AG04449 (cell line): Measurements from ENCODE around the gene RRP9.
A peak's percentile ranks its signal among the peaks of the same experiment; 100 is the strongest.

Experiments used
- CTCF ChIA-PET: fragments of 350-600 bp; formaldehyde crosslinking; extraction: SDS; loops from one replicate; lab custom pipeline; 2021; ENCODE audit warnings: antibody characterized with exemption; lab: Yijun Ruan, JAX
- POLR2A ChIA-PET: fragments of 400-600, 350-600 bp; formaldehyde crosslinking; extraction: SDS; loops from one replicate; lab custom pipeline; 2020; ENCODE audit warnings: antibody characterized with exemption, inconsistent platforms; lab: Yijun Ruan, JAX
- DNase-seq: peaks from one replicate; pipeline ENCODE4 v3.0.0-alpha.2; 2010; ENCODE audit warnings: low read depth, low spot score
- H3K4me3 ChIP-seq: 2 replicates; pipeline ENCODE4 v1.5.1; 2011; ENCODE audit warnings: low read depth, mild to moderate bottlenecking, control low read depth, low read length
- CTCF ChIP-seq: IDR thresholded peaks from one replicate; pipeline ENCODE4 v1.5.1; 2011; ENCODE audit warnings: mild to moderate bottlenecking, moderate library complexity, low read length, control low read depth, inconsistent platforms; ENCODE audit not compliant: insufficient read depth; ENCODE audit errors: missing control alignments

The RRP9 gene

GRCh38 chr3:51960386-51960785, 18.7 kb upstream of the RRP9 start:
- ChIA-PET CTCF (interaction anchor here (1.7 to 7.3 kb wide), 3 partner anchors 9 to 18 kb away, joined by 6 to 67 read pairs (median 15); partner anchors contain the start of genes ABHD14A, ABHD14B, PARP3 and RRP9), POLR2A (no interaction called here)
- no peak overlapping the region for H3K4me3 ChIP-seq
- TF ChIP-seq CTCF = no peak
- DNase-seq = no peak

- CTCF ChIA-PET = interaction anchor here (0.8 to 7.3 kb wide), 3 partner anchors 10 to 17 kb away, joined by 5 to 67 read pairs (median 6); partner anchors contain the start of genes ABHD14A, ABHD14B and PARP3
- POLR2A ChIA-PET = no interaction called here
- DNase-seq = no peak
- H3K4me3 ChIP-seq = no peak overlapping the region
- TF ChIP-seq CTCF = no peak
Measured at GRCh38 chr3:51959651-51960050, 17.9 kb upstream of the RRP9 start.

GRCh38 chr3:51958603-51959521, 17.2 kb upstream of the RRP9 start:
- TF ChIP-seq CTCF = no peak
- DNase-seq = no peak
- ChIA-PET CTCF (interaction anchor here (0.8 to 7.3 kb wide), 3 partner anchors 15 to 16 kb away, joined by 5 to 67 read pairs (median 8); partner anchors contain the start of genes ABHD14A, ABHD14B and PARP3), POLR2A (interaction anchor here (1.1 kb wide), 1 partner anchor 16 kb away, joined by 3 read pairs; the partner anchor contains the start of gene ABHD14A)
- H3K4me3 ChIP-seq = no peak overlapping the region

GRCh38 chr3:51957520-51958205, 16.0 kb upstream of the RRP9 start:
- DNase-seq = no peak
- CTCF ChIA-PET = interaction anchor here (0.9 to 2.3 kb wide), 4 partner anchors 14 to 25 kb away, joined by 3 to 8 read pairs (median 4); partner anchors contain the start of genes ABHD14B and PARP3
- TF ChIP-seq CTCF = no peak
- POLR2A ChIA-PET = interaction anchor here (1.1 kb wide), 1 partner anchor 17 kb away, joined by 3 read pairs; the partner anchor contains the start of gene ABHD14A
- no peak overlapping the region for H3K4me3 ChIP-seq

GRCh38 chr3:51955893-51956770, 14.4 kb upstream of the RRP9 start:
- H3K4me3 ChIP-seq = no peak overlapping the region

More at GRCh38 chr3:51955893-51956770, 14.4 kb upstream of the RRP9 start:
- ChIA-PET POLR2A (no interaction called here), CTCF (interaction anchor here (2.3 to 6.7 kb wide), 4 partner anchors 9 to 18 kb away, joined by 8 to 52 read pairs (median 22); partner anchors contain the start of genes ABHD14A, ABHD14B, PARP3 and RRP9)
- peak; percentile 47 for TF ChIP-seq CTCF
- no peak for DNase-seq
